Epithelial cell of proximal tubule (primary cell): ENCODE measurements around the gene COMT. TPM values are rescaled to one million over a fixed set of nuclear protein-coding genes. Genes with fewer than 3 reads are reported as not detected.
A peak's percentile ranks its signal among the peaks of the same experiment; 100 is the strongest.

ENCODE experiments used
- DNase-seq: peaks from one replicate; pipeline ENCODE4 v3.0.0-alpha.2; 2011; ENCODE audit warnings: low read depth
- H3K4me3 ChIP-seq: 2 replicates; pipeline ENCODE4 v1.5.1; 2011; ENCODE audit warnings: low read depth, mild to moderate bottlenecking, low read length
- CTCF ChIP-seq: conservative IDR thresholded peaks from 2 replicates; pipeline ENCODE4 v1.5.1; 2012; ENCODE audit warnings: low read depth, mild to moderate bottlenecking, low read length
- total RNA-seq: library from RNA; depleted of rRNA; stranded (reverse); fragments of >200 nt; gene quantifications from 2 replicates; pipeline ENCODE4 v1.2.3, GENCODE V29; 2015

COMT gene
- total RNA-seq, 1 donor from 2014 or later, result 272 TPM

GRCh38 chr22:19959587-19960490 lies 18.3 kb downstream of the COMT start:
- no peak for DNase-seq
- no peak for TF ChIP-seq CTCF
- H3K4me3 ChIP-seq, result peak overlapping the region; percentile 55

GRCh38 chr22:19960491-19961200 lies 19.1 kb downstream of the COMT start:
- TF ChIP-seq CTCF, result no peak
- DNase-seq, result no peak
- no peak overlapping the region for H3K4me3 ChIP-seq

- DNase-seq, result no peak
- H3K4me3 ChIP-seq, result no peak overlapping the region
- no peak for TF ChIP-seq CTCF
Measured at GRCh38 chr22:19961201-19961580, 19.6 kb downstream of the COMT start.

GRCh38 chr22:19961868-19962245 lies 20.3 kb downstream of the COMT start:
- DNase-seq, result no peak
- TF ChIP-seq CTCF, result no peak
- H3K4me3 ChIP-seq, result no peak overlapping the region

- no peak for DNase-seq
- H3K4me3 ChIP-seq, result peak overlapping the region; percentile 24
- peak; percentile 63 for TF ChIP-seq CTCF
Measured at GRCh38 chr22:19962246-19962908, 20.8 kb downstream of the COMT start.

GRCh38 chr22:19962909-19963806 lies 21.6 kb downstream of the COMT start:
- H3K4me3 ChIP-seq, result peak overlapping the region; percentile 24
- no peak for DNase-seq
- no peak for TF ChIP-seq CTCF
